Measurements from ENCODE around the gene SAPCD2. TPM values are rescaled to one million over a fixed set of nuclear protein-coding genes. Genes with fewer than 3 reads are reported as not detected.

The SAPCD2 gene
- total RNA-seq, 1 experiment from 2014 or later = 57.5 TPM

DNA sequence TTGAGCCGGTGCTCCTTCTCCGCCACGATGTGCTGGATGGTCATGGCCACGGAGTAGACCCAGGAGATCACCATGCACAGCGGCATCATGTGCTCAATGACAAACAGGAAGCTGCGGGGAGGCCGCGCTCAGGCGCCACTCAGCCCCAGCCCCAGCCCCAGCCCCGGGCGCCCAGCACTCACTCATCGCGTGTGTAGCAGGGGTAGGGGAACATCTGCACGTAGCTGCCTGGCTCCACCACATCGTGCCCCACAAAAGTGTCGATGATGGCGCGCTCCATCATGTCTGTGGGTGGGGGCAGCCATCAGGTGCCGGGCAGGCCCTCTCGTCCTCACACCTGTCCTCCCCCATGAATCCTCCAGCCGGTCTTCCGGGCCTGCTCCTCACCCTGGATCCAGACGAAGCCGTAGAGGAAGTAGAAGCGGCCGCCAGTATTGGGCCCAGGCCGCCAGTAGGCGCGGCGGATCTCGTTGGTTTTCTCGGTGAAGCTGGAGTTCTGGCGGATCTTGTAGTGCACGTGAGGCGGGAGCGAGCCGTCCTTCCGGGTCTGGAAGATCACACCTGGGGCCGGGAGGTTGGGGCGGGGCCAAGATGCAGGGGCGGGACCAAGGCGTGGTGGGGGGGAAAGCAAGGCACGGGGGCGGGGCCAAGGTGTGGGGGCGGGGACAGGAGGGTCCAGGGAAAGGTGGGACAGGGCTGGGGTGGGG is 52.4 kb downstream of the SAPCD2 start:
- Mint-ChIP-seq H3K4me3 (ENCODE audit: unreplicated experiment) (no peak overlapping the region), H3K27me3 (ENCODE audit: insufficient read depth, unreplicated experiment) (no peaks in the 10 kb centered on the region), H3K9me3 (ENCODE audit: unreplicated experiment) (no peaks in the 10 kb centered on the region), H3K4me1 (ENCODE audit: low read depth, unreplicated experiment) (peaks cover 4% of the 10 kb centered on the region), H3K27ac (ENCODE audit: unreplicated experiment) (no peak overlapping the region), H3K36me3 (ENCODE audit: insufficient read depth, unreplicated experiment) (peaks cover 18% of the 10 kb centered on the region)
- no peak for DNase-seq
- TF ChIP-seq, protein P1, sequence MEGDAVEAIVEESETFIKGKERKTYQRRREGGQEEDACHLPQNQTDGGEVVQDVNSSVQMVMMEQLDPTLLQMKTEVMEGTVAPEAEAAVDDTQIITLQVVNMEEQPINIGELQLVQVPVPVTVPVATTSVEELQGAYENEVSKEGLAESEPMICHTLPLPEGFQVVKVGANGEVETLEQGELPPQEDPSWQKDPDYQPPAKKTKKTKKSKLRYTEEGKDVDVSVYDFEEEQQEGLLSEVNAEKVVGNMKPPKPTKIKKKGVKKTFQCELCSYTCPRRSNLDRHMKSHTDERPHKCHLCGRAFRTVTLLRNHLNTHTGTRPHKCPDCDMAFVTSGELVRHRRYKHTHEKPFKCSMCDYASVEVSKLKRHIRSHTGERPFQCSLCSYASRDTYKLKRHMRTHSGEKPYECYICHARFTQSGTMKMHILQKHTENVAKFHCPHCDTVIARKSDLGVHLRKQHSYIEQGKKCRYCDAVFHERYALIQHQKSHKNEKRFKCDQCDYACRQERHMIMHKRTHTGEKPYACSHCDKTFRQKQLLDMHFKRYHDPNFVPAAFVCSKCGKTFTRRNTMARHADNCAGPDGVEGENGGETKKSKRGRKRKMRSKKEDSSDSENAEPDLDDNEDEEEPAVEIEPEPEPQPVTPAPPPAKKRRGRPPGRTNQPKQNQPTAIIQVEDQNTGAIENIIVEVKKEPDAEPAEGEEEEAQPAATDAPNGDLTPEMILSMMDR (IDR thresholded peaks at IDR 0.05; ENCODE audit: insufficient read depth in 1 of 2, low read depth in 1 of 2, low read length in 1 of 2, severe bottlenecking in 1 of 2, unreplicated experiment in 1 of 2) = no peak
- ChIA-PET POLR2A (no interaction called here), CTCF (no interaction called here)
- no TSS peak for BruUV-seq (replicated peaks)
- Histone ChIP-seq H3K27me3 (replicated peaks; ENCODE audit: control insufficient read depth, insufficient read depth, low read length) (no peaks in the 10 kb centered on the region), H3K9me3 (no peaks in the 10 kb centered on the region), H3K36me3 (ENCODE audit: control insufficient read depth, insufficient read depth, low read length) (peaks cover 1% of the 10 kb centered on the region), H3K4me3 (ENCODE audit: low read depth, low read length) (no peak overlapping the region), H3K4me1 (peaks cover 6% of the 10 kb centered on the region)
- intact Hi-C loops (cut with micrococcal nuclease; ENCODE audit: unreplicated experiment) = no loop called here

DNA sequence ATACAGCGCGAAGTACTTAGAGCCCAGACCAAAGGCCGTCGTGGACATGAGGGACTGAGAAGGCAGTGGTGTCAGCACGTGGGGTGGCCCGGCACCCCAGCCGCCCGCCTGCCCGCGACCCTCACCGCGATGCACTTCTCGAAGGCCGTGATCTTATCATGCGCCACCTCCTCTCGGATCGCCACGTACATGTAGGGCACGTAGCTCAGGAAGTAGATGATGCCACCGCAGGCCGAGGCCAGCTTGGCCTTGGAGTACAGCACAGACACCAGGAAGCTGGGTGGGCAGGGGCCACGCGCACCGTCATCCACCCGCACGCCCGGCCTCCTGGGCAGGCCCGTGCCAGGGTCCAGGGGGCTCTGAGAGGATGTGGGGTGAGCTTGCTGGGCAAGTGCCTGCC is 53.3 kb downstream of the SAPCD2 start:
- H3K4me3 Mint-ChIP-seq (ENCODE audit: unreplicated experiment) = no peak overlapping the region
- TF ChIP-seq, protein P1 (IDR thresholded peaks at IDR 0.05; ENCODE audit: insufficient read depth in 1 of 2, low read depth in 1 of 2, low read length in 1 of 2, severe bottlenecking in 1 of 2, unreplicated experiment in 1 of 2) = no peak
- peaks cover 2% of the 10 kb centered on the region for H3K4me1 Mint-ChIP-seq (ENCODE audit: low read depth, unreplicated experiment)
- Histone ChIP-seq H3K36me3 (ENCODE audit: control insufficient read depth, insufficient read depth, low read length) (no peaks in the 10 kb centered on the region; the same call in none of the 2 replicates), H3K9me3 (no peaks in the 10 kb centered on the region), H3K4me3 (ENCODE audit: low read depth, low read length) (no peak overlapping the region), H3K27me3 (replicated peaks; ENCODE audit: control insufficient read depth, insufficient read depth, low read length) (no peaks in the 10 kb centered on the region), H3K4me1 (peaks cover under 1% of the 10 kb centered on the region)
- intact Hi-C loops (cut with micrococcal nuclease; ENCODE audit: unreplicated experiment) = no loop called here
- ChIA-PET POLR2A (no interaction called here), CTCF (no interaction called here)
- no peaks in the 10 kb centered on the region for H3K9me3 Mint-ChIP-seq (ENCODE audit: unreplicated experiment)
- H3K36me3 Mint-ChIP-seq (ENCODE audit: insufficient read depth, unreplicated experiment) = peaks cover 15% of the 10 kb centered on the region
- H3K27ac Mint-ChIP-seq (ENCODE audit: unreplicated experiment) = no peak overlapping the region
- DNase-seq = no peak
- no peaks in the 10 kb centered on the region for H3K27me3 Mint-ChIP-seq (ENCODE audit: insufficient read depth, unreplicated experiment)
- BruUV-seq (replicated peaks) = no TSS peak

DNA sequence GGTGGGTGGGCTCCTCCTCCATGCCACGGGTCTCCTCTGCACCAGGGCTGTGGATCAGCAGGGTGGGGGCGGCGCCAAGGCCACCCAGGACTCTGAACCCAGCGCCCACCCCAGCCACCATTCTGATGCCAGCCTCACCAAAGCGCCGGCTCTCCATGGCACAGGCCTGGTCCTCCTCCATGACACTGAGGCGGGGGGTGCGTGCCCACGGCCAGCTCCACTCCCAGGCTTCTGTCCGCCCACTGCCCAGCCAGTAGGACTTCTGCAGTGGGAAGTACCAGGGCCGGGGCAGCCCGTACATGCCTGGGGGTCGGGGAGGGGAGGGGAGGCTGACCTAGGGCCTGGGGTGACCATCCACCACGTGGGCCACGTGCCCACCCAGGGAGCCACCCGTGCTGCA is 53.9 kb downstream of the SAPCD2 start:
- Mint-ChIP-seq H3K27ac (ENCODE audit: unreplicated experiment) (no peak overlapping the region), H3K4me3 (ENCODE audit: unreplicated experiment) (no peak overlapping the region), H3K36me3 (ENCODE audit: insufficient read depth, unreplicated experiment) (peaks cover 8% of the 10 kb centered on the region), H3K9me3 (ENCODE audit: unreplicated experiment) (no peaks in the 10 kb centered on the region), H3K4me1 (ENCODE audit: low read depth, unreplicated experiment) (no peaks in the 10 kb centered on the region), H3K27me3 (ENCODE audit: insufficient read depth, unreplicated experiment) (no peaks in the 10 kb centered on the region)
- no peaks in the 10 kb centered on the region; the same call in none of the 2 replicates for H3K36me3 ChIP-seq (ENCODE audit: control insufficient read depth, insufficient read depth, low read length)
- CTCF ChIA-PET = no interaction called here
- intact Hi-C loops (cut with micrococcal nuclease; ENCODE audit: unreplicated experiment) = no loop called here
- no peaks in the 10 kb centered on the region for H3K27me3 ChIP-seq (replicated peaks; ENCODE audit: control insufficient read depth, insufficient read depth, low read length)
- no TSS peak for BruUV-seq (replicated peaks)
- no peak for DNase-seq
- TF ChIP-seq, protein P1 (IDR thresholded peaks at IDR 0.05; ENCODE audit: insufficient read depth in 1 of 2, low read depth in 1 of 2, low read length in 1 of 2, severe bottlenecking in 1 of 2, unreplicated experiment in 1 of 2) = no peak
- H3K9me3 ChIP-seq = no peaks in the 10 kb centered on the region
- H3K4me3 ChIP-seq (ENCODE audit: low read depth, low read length) = no peak overlapping the region
- H3K4me1 ChIP-seq = no peaks in the 10 kb centered on the region
- POLR2A ChIA-PET = no interaction called here

All from Caco-2 (cell line).